AG04449 (cell line): ENCODE measurements around the gene RTCA.

Experiments
- CTCF ChIA-PET: fragments of 350-600 bp; formaldehyde crosslinking; extraction: SDS; loops from one replicate; lab custom pipeline; 2021; ENCODE audit warnings: antibody characterized with exemption; lab: Yijun Ruan, JAX
- POLR2A ChIA-PET: fragments of 400-600, 350-600 bp; formaldehyde crosslinking; extraction: SDS; loops from one replicate; lab custom pipeline; 2020; ENCODE audit warnings: antibody characterized with exemption, inconsistent platforms; lab: Yijun Ruan, JAX
- DNase-seq: peaks from one replicate; pipeline ENCODE4 v3.0.0-alpha.2; 2010; ENCODE audit warnings: low read depth, low spot score
- H3K4me3 ChIP-seq: 2 replicates; pipeline ENCODE4 v1.5.1; 2011; ENCODE audit warnings: low read depth, mild to moderate bottlenecking, control low read depth, low read length
- TF ChIP-seq, protein P1 (sequence below): IDR thresholded peaks from one replicate; pipeline ENCODE4 v1.5.1; 2011; ENCODE audit warnings: mild to moderate bottlenecking, moderate library complexity, low read length, control low read depth, inconsistent platforms; ENCODE audit not compliant: insufficient read depth; ENCODE audit errors: missing control alignments

RTCA gene

DNA sequence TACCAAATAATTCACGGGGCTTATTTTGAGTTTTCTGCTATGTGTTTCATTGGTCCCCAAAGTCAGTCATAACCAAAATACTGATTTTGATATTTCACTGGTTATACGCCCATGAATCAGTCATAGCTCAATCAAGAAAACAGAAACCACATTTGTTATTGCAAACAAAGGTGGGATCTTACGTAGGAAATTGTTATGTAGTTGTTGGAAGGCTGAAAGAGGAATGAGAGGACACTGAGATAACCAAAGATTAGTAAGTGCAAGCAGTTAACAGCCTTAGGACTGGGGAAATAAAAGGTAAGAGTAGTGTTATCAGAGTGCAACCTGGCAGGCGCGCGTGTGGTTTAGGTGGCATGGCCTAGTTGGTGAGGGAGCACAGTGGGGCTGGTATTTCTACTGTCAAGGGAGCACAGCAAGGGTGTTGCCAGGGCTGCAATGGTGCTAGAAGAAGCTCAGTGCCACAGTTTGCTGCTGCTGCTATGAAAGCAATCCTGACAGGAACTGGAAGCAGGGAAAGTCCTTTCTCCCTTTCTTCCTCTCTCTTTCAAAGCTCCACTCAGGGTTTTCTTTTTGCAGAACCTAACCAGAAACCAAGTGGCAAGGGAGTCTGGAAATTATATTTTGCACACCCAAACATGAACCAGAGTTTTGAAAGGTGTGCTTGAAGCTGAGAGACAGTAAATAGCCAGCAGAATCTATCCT, 33.7 kb downstream of the RTCA start:
- TF ChIP-seq, protein P1, sequence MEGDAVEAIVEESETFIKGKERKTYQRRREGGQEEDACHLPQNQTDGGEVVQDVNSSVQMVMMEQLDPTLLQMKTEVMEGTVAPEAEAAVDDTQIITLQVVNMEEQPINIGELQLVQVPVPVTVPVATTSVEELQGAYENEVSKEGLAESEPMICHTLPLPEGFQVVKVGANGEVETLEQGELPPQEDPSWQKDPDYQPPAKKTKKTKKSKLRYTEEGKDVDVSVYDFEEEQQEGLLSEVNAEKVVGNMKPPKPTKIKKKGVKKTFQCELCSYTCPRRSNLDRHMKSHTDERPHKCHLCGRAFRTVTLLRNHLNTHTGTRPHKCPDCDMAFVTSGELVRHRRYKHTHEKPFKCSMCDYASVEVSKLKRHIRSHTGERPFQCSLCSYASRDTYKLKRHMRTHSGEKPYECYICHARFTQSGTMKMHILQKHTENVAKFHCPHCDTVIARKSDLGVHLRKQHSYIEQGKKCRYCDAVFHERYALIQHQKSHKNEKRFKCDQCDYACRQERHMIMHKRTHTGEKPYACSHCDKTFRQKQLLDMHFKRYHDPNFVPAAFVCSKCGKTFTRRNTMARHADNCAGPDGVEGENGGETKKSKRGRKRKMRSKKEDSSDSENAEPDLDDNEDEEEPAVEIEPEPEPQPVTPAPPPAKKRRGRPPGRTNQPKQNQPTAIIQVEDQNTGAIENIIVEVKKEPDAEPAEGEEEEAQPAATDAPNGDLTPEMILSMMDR: no peak
- ChIA-PET POLR2A (no interaction called here), CTCF (interaction anchor here (0.9 kb wide), 1 partner anchor 9 kb away, joined by 4 read pairs; no protein-coding TSS in a partner anchor)
- no peak overlapping the region for H3K4me3 ChIP-seq
- DNase-seq: no peak

DNA sequence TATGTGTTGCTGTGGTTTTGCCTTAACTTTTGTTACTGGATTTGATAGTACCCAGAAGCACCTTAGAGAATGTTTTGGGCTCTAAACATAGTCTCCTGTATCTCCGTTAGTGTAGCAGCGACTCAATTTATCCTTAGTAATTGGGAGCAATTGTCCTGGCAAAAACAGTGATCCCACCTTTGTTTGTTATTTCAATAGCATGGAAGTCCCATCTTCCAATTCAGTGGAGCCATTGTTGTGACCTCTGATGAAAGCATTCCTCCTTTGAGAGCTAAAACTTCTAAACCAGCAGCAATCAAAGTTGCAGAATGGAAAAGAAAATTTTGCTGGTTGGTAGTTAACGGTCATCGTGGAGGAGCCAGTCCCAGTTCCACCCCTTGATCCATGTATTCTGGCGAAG, 34.7 kb downstream of the RTCA start:
- ChIA-PET POLR2A (no interaction called here), CTCF (interaction anchor here (1.1 kb wide), 1 partner anchor 19 kb away, joined by 3 read pairs; no protein-coding TSS in a partner anchor)
- H3K4me3 ChIP-seq: no peak overlapping the region
- DNase-seq: no peak
- TF ChIP-seq, protein P1: no peak

DNA sequence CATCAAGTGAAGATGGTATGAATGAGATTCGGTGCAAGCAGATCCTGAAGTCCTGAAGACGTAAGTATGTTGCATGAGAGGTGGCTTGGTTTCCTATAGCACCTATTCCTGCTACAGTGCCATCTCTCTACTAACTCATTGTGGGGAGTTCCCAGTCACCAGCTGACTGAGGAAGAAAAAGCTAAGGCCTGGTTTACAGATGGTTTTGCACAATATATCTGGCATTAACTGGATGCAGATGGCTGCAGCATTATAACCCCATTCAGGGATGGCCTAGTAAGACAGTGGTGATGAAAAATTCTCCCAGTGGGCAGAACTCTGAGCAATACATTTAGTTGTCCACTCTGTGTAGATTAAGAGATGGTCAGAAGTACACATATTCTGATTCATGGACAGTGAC, 36.7 kb downstream of the RTCA start:
- no peak overlapping the region for H3K4me3 ChIP-seq
- ChIA-PET CTCF (no interaction called here), POLR2A (no interaction called here)
- TF ChIP-seq, protein P1: no peak
- no peak for DNase-seq

DNA sequence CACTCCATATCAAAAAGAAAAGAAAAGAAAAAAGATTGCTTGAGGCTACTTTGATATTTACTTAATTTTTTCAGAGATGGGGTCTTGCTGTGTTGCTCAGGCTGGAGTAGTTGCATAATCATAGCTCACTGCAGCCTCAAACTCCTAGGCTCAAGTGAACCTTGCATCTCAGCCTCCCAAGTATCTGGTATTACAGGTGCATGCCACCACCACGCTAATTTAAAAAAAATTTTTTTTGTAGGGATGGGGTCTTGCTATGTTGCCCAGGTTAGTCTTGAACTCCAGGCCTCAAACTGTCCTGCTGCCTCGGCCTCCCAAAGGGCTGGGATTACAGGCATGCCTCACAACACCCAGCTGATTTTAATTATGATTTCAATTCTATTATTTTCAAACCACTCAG, 38.2 kb downstream of the RTCA start:
- ChIA-PET CTCF (no interaction called here), POLR2A (no interaction called here)
- no peak overlapping the region for H3K4me3 ChIP-seq
- DNase-seq: no peak
- TF ChIP-seq, protein P1: no peak

DNA sequence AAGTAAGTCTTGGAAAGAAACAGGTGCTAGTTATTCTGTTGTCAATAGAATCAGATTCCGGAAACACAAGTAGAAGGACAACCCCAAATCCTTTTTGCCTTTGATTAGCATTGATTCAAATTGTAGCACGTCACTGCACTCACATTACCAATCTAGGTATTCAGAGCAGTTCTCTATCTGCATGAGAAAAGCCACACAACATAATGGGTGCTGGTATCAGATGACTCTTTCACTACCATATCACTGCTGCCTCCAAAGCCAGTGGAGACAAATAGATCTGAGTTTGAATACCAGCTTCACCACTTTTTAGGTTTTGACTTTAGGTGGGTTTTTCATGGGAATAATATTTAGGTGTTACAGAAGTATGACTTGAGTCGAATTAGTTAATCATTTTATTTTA, 38.9 kb downstream of the RTCA start:
- no peak for DNase-seq
- POLR2A ChIA-PET: no interaction called here
- CTCF ChIA-PET: no interaction called here
- H3K4me3 ChIP-seq: no peak overlapping the region
- TF ChIP-seq, protein P1: no peak

DNA sequence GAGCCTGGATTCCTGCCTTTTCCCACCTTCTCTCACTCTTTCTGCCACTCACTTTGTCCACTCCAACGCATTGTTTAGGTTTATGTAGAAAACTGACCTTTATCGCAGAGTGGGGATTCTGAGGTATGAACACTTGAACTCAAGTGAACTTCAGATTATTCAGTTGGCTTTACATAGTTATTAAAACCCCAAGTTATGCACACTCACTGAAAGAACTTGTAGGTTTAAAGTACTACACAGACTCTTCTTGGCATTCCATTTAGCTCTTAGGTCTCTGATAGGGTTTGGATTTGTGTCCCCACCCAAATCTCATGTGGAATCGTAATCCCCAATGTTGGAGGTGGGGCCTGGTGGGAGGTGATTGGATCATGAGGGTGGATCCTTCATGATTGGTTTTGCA, 39.9 kb downstream of the RTCA start:
- DNase-seq: no peak
- TF ChIP-seq, protein P1: no peak
- CTCF ChIA-PET: no interaction called here
- POLR2A ChIA-PET: no interaction called here
- no peak overlapping the region for H3K4me3 ChIP-seq
